PC-9 (cell line): ENCODE data around the gene POLD2.

Experiments used
- EZH2 ChIP-seq: fragments of 200-600 bp; sonication (generic); IDR thresholded peaks from 2 replicates; pipeline ENCODE4 v1.8.0; 2017; ENCODE audit warnings: antibody characterized with exemption, low read depth
- TF ChIP-seq, protein P1 (sequence below): fragments of 200-600 bp; sonication (generic); conservative IDR thresholded peaks from 2 replicates; pipeline ENCODE4 v1.6.1; 2017; ENCODE audit warnings: mixed run types, antibody characterized with exemption, mild to moderate bottlenecking, moderate library complexity

DNA sequence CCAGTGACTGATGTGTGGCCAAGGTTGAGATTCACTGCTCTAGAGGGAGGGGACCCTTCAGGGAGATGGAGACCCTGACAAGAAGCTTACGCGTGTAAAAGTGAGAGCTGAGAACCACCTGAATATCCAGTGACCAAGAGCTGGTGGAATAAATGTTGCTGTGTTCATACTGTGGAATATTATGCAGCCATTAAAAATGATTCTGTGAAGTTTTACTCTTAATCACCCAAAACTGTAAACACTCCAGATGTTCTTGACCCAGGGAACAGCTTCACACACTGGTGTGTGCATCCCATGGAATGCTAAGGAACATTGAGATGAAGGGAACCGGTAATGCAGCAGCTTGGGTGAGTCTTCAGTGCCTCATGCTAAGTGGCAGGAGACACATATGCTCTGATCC lies 36.7 kb downstream of the POLD2 start:
- TF ChIP-seq EZH2 = no peak
- TF ChIP-seq, protein P1, sequence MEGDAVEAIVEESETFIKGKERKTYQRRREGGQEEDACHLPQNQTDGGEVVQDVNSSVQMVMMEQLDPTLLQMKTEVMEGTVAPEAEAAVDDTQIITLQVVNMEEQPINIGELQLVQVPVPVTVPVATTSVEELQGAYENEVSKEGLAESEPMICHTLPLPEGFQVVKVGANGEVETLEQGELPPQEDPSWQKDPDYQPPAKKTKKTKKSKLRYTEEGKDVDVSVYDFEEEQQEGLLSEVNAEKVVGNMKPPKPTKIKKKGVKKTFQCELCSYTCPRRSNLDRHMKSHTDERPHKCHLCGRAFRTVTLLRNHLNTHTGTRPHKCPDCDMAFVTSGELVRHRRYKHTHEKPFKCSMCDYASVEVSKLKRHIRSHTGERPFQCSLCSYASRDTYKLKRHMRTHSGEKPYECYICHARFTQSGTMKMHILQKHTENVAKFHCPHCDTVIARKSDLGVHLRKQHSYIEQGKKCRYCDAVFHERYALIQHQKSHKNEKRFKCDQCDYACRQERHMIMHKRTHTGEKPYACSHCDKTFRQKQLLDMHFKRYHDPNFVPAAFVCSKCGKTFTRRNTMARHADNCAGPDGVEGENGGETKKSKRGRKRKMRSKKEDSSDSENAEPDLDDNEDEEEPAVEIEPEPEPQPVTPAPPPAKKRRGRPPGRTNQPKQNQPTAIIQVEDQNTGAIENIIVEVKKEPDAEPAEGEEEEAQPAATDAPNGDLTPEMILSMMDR = no peak
